ENCODE data around the gene CIAO2A.

DNA sequence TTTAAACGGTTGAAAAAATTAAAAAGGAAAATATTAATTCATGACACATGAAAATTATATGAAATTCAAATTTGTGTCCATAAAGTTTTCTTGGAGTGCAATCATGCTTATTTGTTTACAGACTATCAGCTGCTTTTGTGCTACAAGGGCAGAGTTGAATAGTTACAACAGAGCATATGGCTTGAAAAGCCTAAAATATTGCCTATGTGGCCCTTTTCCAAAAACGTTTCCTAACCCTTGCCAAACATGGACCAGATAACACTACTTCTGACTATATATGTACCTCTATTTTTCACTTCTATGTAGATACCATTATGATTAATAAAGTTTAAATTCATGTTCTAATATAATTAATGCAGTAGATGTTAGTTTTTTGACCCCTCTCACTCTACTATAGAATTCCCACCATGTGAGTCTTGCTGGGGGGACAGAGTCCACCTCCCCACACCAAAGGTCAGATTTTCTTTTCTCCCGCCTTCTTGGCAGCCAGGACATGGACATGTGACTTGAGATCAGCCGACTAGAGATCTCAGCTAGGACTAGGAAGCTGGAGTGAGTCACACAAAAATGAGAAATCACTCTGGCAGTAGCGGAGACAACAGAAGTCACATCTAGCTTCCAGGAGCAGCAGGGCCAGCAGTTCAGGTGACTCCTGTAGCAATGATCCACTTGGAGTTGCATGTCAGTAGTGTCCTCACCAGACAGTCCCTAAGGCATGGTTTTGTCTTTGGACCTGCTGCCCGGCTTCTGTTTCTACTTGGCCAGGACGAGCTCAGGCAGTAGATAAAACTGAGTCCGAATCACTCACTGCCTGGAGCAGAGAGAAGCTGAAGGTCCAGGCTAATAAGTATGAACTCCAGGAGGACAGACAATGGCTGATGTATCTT is 22.4 kb downstream of the CIAO2A start:
- TF ChIP-seq, protein P1, sequence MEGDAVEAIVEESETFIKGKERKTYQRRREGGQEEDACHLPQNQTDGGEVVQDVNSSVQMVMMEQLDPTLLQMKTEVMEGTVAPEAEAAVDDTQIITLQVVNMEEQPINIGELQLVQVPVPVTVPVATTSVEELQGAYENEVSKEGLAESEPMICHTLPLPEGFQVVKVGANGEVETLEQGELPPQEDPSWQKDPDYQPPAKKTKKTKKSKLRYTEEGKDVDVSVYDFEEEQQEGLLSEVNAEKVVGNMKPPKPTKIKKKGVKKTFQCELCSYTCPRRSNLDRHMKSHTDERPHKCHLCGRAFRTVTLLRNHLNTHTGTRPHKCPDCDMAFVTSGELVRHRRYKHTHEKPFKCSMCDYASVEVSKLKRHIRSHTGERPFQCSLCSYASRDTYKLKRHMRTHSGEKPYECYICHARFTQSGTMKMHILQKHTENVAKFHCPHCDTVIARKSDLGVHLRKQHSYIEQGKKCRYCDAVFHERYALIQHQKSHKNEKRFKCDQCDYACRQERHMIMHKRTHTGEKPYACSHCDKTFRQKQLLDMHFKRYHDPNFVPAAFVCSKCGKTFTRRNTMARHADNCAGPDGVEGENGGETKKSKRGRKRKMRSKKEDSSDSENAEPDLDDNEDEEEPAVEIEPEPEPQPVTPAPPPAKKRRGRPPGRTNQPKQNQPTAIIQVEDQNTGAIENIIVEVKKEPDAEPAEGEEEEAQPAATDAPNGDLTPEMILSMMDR (IDR thresholded peaks at IDR 0.05; ENCODE audit: insufficient read depth, low read depth, low read length), result no peak
- no peak for TF ChIP-seq EZH2 (IDR thresholded peaks at IDR 0.05; ENCODE audit: insufficient read depth, low read length)
